H1 (cell line): ENCODE measurements around the gene DSP. TPM values are rescaled to one million over a fixed set of nuclear protein-coding genes. Genes with fewer than 3 reads are reported as not detected.

Experiments
- CTCF ChIA-PET: fragments of 300-600 bp; sonication (Branson Sonifier 250); formaldehyde crosslinking; loops from one replicate; lab custom pipeline; 2021; ENCODE audit not compliant: partially characterized antibody; lab: Charles Lee
- POLR2A ChIA-PET: fragments of 300-600 bp; sonication (Branson Sonifier 250); formaldehyde crosslinking; loops from one replicate; lab custom pipeline; 2021; ENCODE audit warnings: inconsistent platforms; ENCODE audit not compliant: partially characterized antibody; lab: Charles Lee
- DNase-seq, 2 experiments: peaks; one replicate each; pipeline versions ENCODE4 v3.0.0 to v3.0.0-alpha.2; 2010 to 2022; ENCODE audit warnings: low spot score in 2 of 2, low read depth in 1 of 2, mixed read lengths in 1 of 2
- FAIRE-seq: peaks from 2 replicates; lab custom pipeline; 2011; peaks lifted over from hg19 to GRCh38; lab: Jason Lieb, UNC
- H2AFZ ChIP-seq: 2 replicates; pipeline ENCODE4 v1.8.1; 2012; ENCODE audit warnings: low read length, inconsistent platforms
- H2AK5ac ChIP-seq: 2 replicates; pipeline ENCODE4 v1.6.1; 2013; ENCODE audit warnings: low read depth, low read length
- H2BK120ac ChIP-seq: replicated peaks from 2 replicates; pipeline ENCODE3; 2013; ENCODE audit warnings: low read depth, low read length, inconsistent platforms
- H2BK12ac ChIP-seq: 2 replicates; pipeline ENCODE4 v1.6.1; 2013; ENCODE audit warnings: low read depth, low read length
- H2BK15ac ChIP-seq: 2 replicates; pipeline ENCODE4 v1.6.1; 2013; ENCODE audit warnings: low read length
- H2BK20ac ChIP-seq: 2 replicates; pipeline ENCODE4 v1.6.1; 2013; ENCODE audit warnings: low read length
- H2BK5ac ChIP-seq: 2 replicates; pipeline ENCODE4 v1.6.1; 2013; ENCODE audit warnings: low read depth, low read length
- H3K14ac ChIP-seq: 2 replicates; pipeline ENCODE4 v1.6.1; 2013; ENCODE audit warnings: inconsistent platforms; ENCODE audit not compliant: insufficient read length
- H3K18ac ChIP-seq: 2 replicates; pipeline ENCODE4 v1.6.1; 2013; ENCODE audit warnings: low read length; ENCODE audit errors: extremely low read depth
- H3K23ac ChIP-seq: 2 replicates; pipeline ENCODE4 v1.6.1; 2013; ENCODE audit warnings: inconsistent platforms; ENCODE audit not compliant: insufficient read length
- H3K23me2 ChIP-seq: 2 replicates; pipeline ENCODE4 v1.6.1; 2013; ENCODE audit warnings: low read depth, low read length
- H3K27ac ChIP-seq: 2 replicates; pipeline ENCODE4 v1.6.1; 2011; ENCODE audit warnings: low read depth, low read length, inconsistent platforms
- H3K27me3 ChIP-seq, 4 experiments: replicated peaks in 1 of 4; 1 replicate in 1 of 4; 2 replicates in 3 of 4; pipeline versions ENCODE4 v1.6.1 to v1.8.1; 2011 to 2013; ENCODE audit warnings: low read length in 3 of 4, mild to moderate bottlenecking in 3 of 4, inconsistent platforms in 2 of 4, mixed read lengths in 2 of 4, moderate library complexity in 1 of 4; ENCODE audit not compliant: control insufficient read depth in 3 of 4, insufficient read depth in 3 of 4; ENCODE audit errors: extremely low read depth in 1 of 4
- H3K36me3 ChIP-seq, 4 experiments: 2 replicates each; pipeline versions ENCODE4 v1.6.1 to v1.8.1; 2011 to 2013; ENCODE audit warnings: mild to moderate bottlenecking in 4 of 4, low read length in 3 of 4, moderate library complexity in 2 of 4, control low read depth in 1 of 4, inconsistent platforms in 1 of 4; ENCODE audit not compliant: insufficient read depth in 4 of 4, control insufficient read depth in 2 of 4
- H3K4ac ChIP-seq: replicated peaks from 2 replicates; pipeline ENCODE3; 2013; ENCODE audit warnings: low read length, low read depth, mixed read lengths, inconsistent platforms; ENCODE audit not compliant: insufficient read length
- H3K4me1 ChIP-seq, 4 experiments: replicated peaks in 1 of 4; 1 replicate in 1 of 4; 2 replicates in 3 of 4; pipeline versions ENCODE4 v1.6.1 to v1.8.1; 2011 to 2013; ENCODE audit warnings: low read length in 3 of 4, inconsistent platforms in 2 of 4, mixed read lengths in 1 of 4; ENCODE audit not compliant: insufficient read depth in 4 of 4, control insufficient read depth in 3 of 4
- H3K4me2 ChIP-seq, 2 experiments: 2 replicates each; pipeline versions ENCODE4 v1.6.1 to v1.8.1; 2011 to 2013; ENCODE audit warnings: low read depth in 2 of 2, low read length in 2 of 2, control low read depth in 1 of 2, inconsistent platforms in 1 of 2, mild to moderate bottlenecking in 1 of 2; ENCODE audit not compliant: insufficient read depth in 1 of 2
- H3K4me3 ChIP-seq, 4 experiments: fragments of 200-600, 300-600 bp in 1 of 4; sonication (generic), shearing (Covaris generic), sonication (Bioruptor Twin) in 1 of 4; 2 replicates each; pipeline versions ENCODE4 v1.5.1 to v1.8.1; 2011 to 2016; ENCODE audit warnings: low read length in 4 of 4, low read depth in 3 of 4, control low read depth in 2 of 4, inconsistent platforms in 2 of 4, mild to moderate bottlenecking in 2 of 4, mixed read lengths in 1 of 4, moderate library complexity in 1 of 4; ENCODE audit not compliant: insufficient read depth in 2 of 4; ENCODE audit errors: extremely low read depth in 1 of 4
- H3K56ac ChIP-seq: replicated peaks from 2 replicates; pipeline ENCODE3; 2013; ENCODE audit warnings: low read depth, mild to moderate bottlenecking, mixed read lengths, low read length, inconsistent platforms; ENCODE audit not compliant: insufficient read length
- H3K79me1 ChIP-seq: 2 replicates; pipeline ENCODE4 v1.6.1; 2013; ENCODE audit warnings: low read depth, low read length, control low read depth
- H3K79me2 ChIP-seq, 2 experiments: 2 replicates each; pipeline versions ENCODE4 v1.6.1 to v1.8.1; 2012 to 2013; ENCODE audit warnings: low read length in 2 of 2, mild to moderate bottlenecking in 2 of 2, inconsistent platforms in 1 of 2; ENCODE audit not compliant: insufficient read depth in 2 of 2, control insufficient read depth in 1 of 2
- H3K9ac ChIP-seq, 4 experiments: replicated peaks in 1 of 4; 1 replicate in 1 of 4; 2 replicates in 3 of 4; pipeline versions ENCODE4 v1.6.1 to v1.8.1; 2011 to 2013; ENCODE audit warnings: low read depth in 3 of 4, low read length in 3 of 4, control low read depth in 2 of 4, mild to moderate bottlenecking in 2 of 4, moderate library complexity in 2 of 4, inconsistent platforms in 1 of 4; ENCODE audit errors: extremely low read depth in 1 of 4
- H3K9me3 ChIP-seq, 2 experiments: 2 replicates each; pipeline versions ENCODE4 v1.6.1 to v1.8.1; 2012 to 2013; ENCODE audit warnings: mild to moderate bottlenecking in 2 of 2, moderate library complexity in 2 of 2, control low read depth in 1 of 2, inconsistent platforms in 1 of 2, low read depth in 1 of 2, low read length in 1 of 2, mixed read lengths in 1 of 2; ENCODE audit not compliant: insufficient read depth in 2 of 2
- H4K20me1 ChIP-seq, 2 experiments: replicated peaks in 1 of 2; 2 replicates each; pipeline versions ENCODE3 to v1.8.1; 2011 to 2013; ENCODE audit warnings: inconsistent platforms in 2 of 2, low read length in 2 of 2, mild to moderate bottlenecking in 1 of 2; ENCODE audit not compliant: insufficient read depth in 2 of 2, control insufficient read depth in 1 of 2
- H4K5ac ChIP-seq: 2 replicates; pipeline ENCODE4 v1.6.1; 2013; ENCODE audit warnings: low read length, low read depth, mixed read lengths, inconsistent platforms; ENCODE audit not compliant: insufficient read length
- H4K8ac ChIP-seq: 2 replicates; pipeline ENCODE4 v1.8.0; 2013; ENCODE audit warnings: mild to moderate bottlenecking, moderate library complexity, low read length, inconsistent platforms; ENCODE audit not compliant: insufficient read depth; ENCODE audit errors: extremely low read depth
- H4K91ac ChIP-seq: replicated peaks from 2 replicates; pipeline ENCODE3; 2013; ENCODE audit warnings: low read length, mixed read lengths, inconsistent platforms; ENCODE audit not compliant: insufficient read length
- FOSL1 ChIP-seq: IDR thresholded peaks from 2 replicates; pipeline ENCODE4 v1.6.1; 2011; ENCODE audit warnings: mild to moderate bottlenecking, low read depth, low read length, moderate library complexity; ENCODE audit not compliant: insufficient read depth
- KDM1A ChIP-seq: fragments of 200-600, 300-600 bp; sonication (generic); IDR thresholded peaks from 2 replicates; pipeline ENCODE4 v1.7.1; 2016; ENCODE audit warnings: mild to moderate bottlenecking, low read length, borderline replicate concordance
- PHF8 ChIP-seq: fragments of 200-600 bp; sonication (generic); conservative IDR thresholded peaks from 2 replicates; pipeline ENCODE4 v1.7.1; 2012; ENCODE audit warnings: low read depth, mild to moderate bottlenecking, inconsistent platforms, low read length, moderate library complexity
- POLR2A ChIP-seq, 2 experiments: IDR thresholded peaks; 1 replicate in 1 of 2; 2 replicates in 1 of 2; pipeline ENCODE4 v1.6.1; 2011; ENCODE audit warnings: low read depth in 2 of 2, low read length in 2 of 2, mild to moderate bottlenecking in 2 of 2; ENCODE audit errors: control extremely low read depth in 1 of 2
- POLR2AphosphoS5 ChIP-seq: IDR thresholded peaks from 2 replicates; pipeline ENCODE4 v1.6.1; 2011; ENCODE audit warnings: low read depth, low read length
- WGBS, 2 experiments: shearing (Covaris generic) in 1 of 2; methylation state at CpG; one replicate each; pipeline versions ENCODE4 v1.1.6 to v1.1.7; 2013 to 2015; ENCODE audit warnings: low lambda C conversion rate in 2 of 2, mixed read lengths in 2 of 2, inconsistent platforms in 1 of 2, low coverage in 1 of 2, missing lambda C conversion rate in 1 of 2; ENCODE audit not compliant: insufficient replicate concordance in 2 of 2, insufficient coverage in 1 of 2, insufficient read length in 1 of 2; ENCODE audit errors: extremely low coverage in 1 of 2, missing lambda C conversion rate in 1 of 2; 5-methylcytosine and 5-hydroxymethylcytosine counted together
- polyA plus RNA-seq, 7 experiments: library from polyadenylated mRNA; depleted of rRNA in 3 of 7; stranded (reverse) in 5 of 7; unstranded in 2 of 7; fragments of >200 nt in 5 of 7; fragments of 200-250 nt in 2 of 7; gene quantifications; 1 replicate in 5 of 7; 2 replicates in 1 of 7; 4 replicates in 1 of 7; pipeline versions ENCODE4 v1.2.1 to v1.2.3, GENCODE V29; 2011 to 2013; ENCODE audit warnings: missing spikeins in 2 of 7, mixed read lengths in 2 of 7
- total RNA-seq: library from RNA; stranded (reverse); fragmentation: NEBNext Ultra II Directional; extraction: Animal tissue kit (Norgen Biotek cat#: 25700); gene quantifications from 2 replicates; pipeline ENCODE4 v1.2.1, GENCODE V29; 2021

Gene DSP
- total and polyA plus RNA-seq, 2 of the 8 experiments (the other 6 are each of a cell fraction or from before 2014, with no cell fraction given), result 14.3 to 48.5 TPM

DNA sequence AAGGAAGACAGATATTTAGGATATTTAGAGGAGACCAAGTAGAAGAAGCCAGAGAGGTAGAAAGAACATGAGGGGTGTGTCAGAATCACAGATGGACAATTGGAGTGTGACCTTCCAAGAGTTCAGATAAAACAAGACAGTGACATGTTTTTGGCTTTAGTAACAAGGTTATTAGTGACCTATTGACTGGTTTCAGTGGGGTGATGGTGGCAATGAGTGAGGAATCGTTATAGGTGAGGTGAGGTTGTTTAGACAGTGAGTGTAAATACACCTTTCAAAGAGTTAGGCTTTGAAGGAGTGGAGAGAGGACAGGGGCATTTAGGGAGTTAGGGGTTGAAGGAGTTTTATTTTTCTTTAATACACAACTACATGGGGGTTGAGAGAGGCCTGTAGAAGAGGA, 51.8 kb downstream of the DSP start:
- peaks cover 5 to 44% (median 23%) of the 10 kb centered on the region in 4 experiments for H3K36me3 ChIP-seq
- DNase-seq (no peak), FAIRE-seq (no peak)
- H3K79me1 ChIP-seq, result peaks cover 7% of the 10 kb centered on the region
- H3K23me2 ChIP-seq, result peaks cover 9% of the 10 kb centered on the region
- H3K18ac ChIP-seq, result no peak overlapping the region
- H2AFZ ChIP-seq, result no peak overlapping the region
- no peak overlapping the region for H3K14ac ChIP-seq
- H3K9ac ChIP-seq, result no peak overlapping the region
- no peak overlapping the region for H3K4me3 ChIP-seq
- no peak overlapping the region for H2BK20ac ChIP-seq
- no peak overlapping the region for H3K56ac ChIP-seq
- H2AK5ac ChIP-seq, result no peak overlapping the region
- POLR2A ChIA-PET, result no interaction called here
- no peak overlapping the region for H3K23ac ChIP-seq
- H4K8ac ChIP-seq, result no peak overlapping the region
- H2BK120ac ChIP-seq, result no peak overlapping the region
- no peak overlapping the region for H3K4ac ChIP-seq
- CTCF ChIA-PET, result no interaction called here
- no peak overlapping the region for H3K27ac ChIP-seq
- H3K4me1 ChIP-seq, result peaks cover 0 to 10% (median 2%) of the 10 kb centered on the region in 4 experiments; a peak in 2 of 7 replicates
- peaks cover 6 to 35% of the 10 kb centered on the region in 2 experiments for H3K79me2 ChIP-seq
- no peak overlapping the region for H4K91ac ChIP-seq
- H4K20me1 ChIP-seq, result peaks cover 0 to 12% of the 10 kb centered on the region in 2 experiments
- H2BK5ac ChIP-seq, result no peak overlapping the region
- H3K9me3 ChIP-seq, result no peaks in the 10 kb centered on the region
- no peak overlapping the region for H2BK12ac ChIP-seq
- TF ChIP-seq POLR2AphosphoS5 (no peak), FOSL1 (no peak), KDM1A (no peak), PHF8 (no peak), POLR2A (IDR thresholded peaks at IDR 0.05; ENCODE audit: control extremely low read depth in 1 of 2, low read depth in 2 of 2, low read length in 2 of 2) (no peak)
- H2BK15ac ChIP-seq, result no peak overlapping the region
- H3K27me3 ChIP-seq, result no peaks in the 10 kb centered on the region
- 72% methylated on average over 1 of the region's 1 CpG; no CpG with 5 or more reads in 1 of the 2 experiments for WGBS, 2 experiments
- no peak overlapping the region; a peak in 1 of 4 replicates for H3K4me2 ChIP-seq
- no peak overlapping the region for H4K5ac ChIP-seq
